ENCODE measurements around the gene PITPNB.

The PITPNB gene

GRCh38 chr22:27919942-27920755 lies 1.1 kb upstream of the PITPNB start:
- peak; percentile 48 for DNase-seq (ENCODE audit: low read depth, low spot score)

GRCh38 chr22:27918341-27919221 lies 475 bp downstream of the PITPNB start:
- DNase-seq (ENCODE audit: low read depth, low spot score), result no peak

GRCh38 chr22:27915986-27916385 lies 3.1 kb downstream of the PITPNB start:
- DNase-seq (ENCODE audit: low read depth, low spot score), result no peak

GRCh38 chr22:27913162-27913741 lies 5.8 kb downstream of the PITPNB start:
- no peak for DNase-seq (ENCODE audit: low read depth, low spot score)

GRCh38 chr22:27912101-27912500 lies 7.0 kb downstream of the PITPNB start:
- DNase-seq (ENCODE audit: low read depth, low spot score), result no peak

- DNase-seq (ENCODE audit: low read depth, low spot score), result no peak
These were observed 7.7 kb downstream of the PITPNB start for GRCh38 chr22:27911330-27911729.

- no peak for DNase-seq (ENCODE audit: low read depth, low spot score)
These were observed 12.8 kb downstream of the PITPNB start for GRCh38 chr22:27906241-27906640.

GRCh38 chr22:27905653-27906052 lies 13.4 kb downstream of the PITPNB start:
- DNase-seq (ENCODE audit: low read depth, low spot score), result no peak

GRCh38 chr22:27903805-27904473 lies 15.1 kb downstream of the PITPNB start:
- DNase-seq (ENCODE audit: low read depth, low spot score), result no peak

- no peak for DNase-seq (ENCODE audit: low read depth, low spot score)
These were observed 18.9 kb downstream of the PITPNB start for GRCh38 chr22:27900153-27900552.

- DNase-seq (ENCODE audit: low read depth, low spot score), result no peak
These were observed 22.8 kb downstream of the PITPNB start for GRCh38 chr22:27896245-27896644.

GRCh38 chr22:27895600-27895999 lies 23.5 kb downstream of the PITPNB start:
- DNase-seq (ENCODE audit: low read depth, low spot score), result no peak

GRCh38 chr22:27892811-27893210 lies 26.2 kb downstream of the PITPNB start:
- no peak for DNase-seq (ENCODE audit: low read depth, low spot score)

GRCh38 chr22:27892064-27892463 lies 27.0 kb downstream of the PITPNB start:
- DNase-seq (ENCODE audit: low read depth, low spot score), result no peak

- no peak for DNase-seq (ENCODE audit: low read depth, low spot score)
These were observed 30.7 kb downstream of the PITPNB start for GRCh38 chr22:27888310-27888709.

GRCh38 chr22:27886843-27887151 lies 32.3 kb downstream of the PITPNB start:
- no peak for DNase-seq (ENCODE audit: low read depth, low spot score)

GRCh38 chr22:27885977-27886842 lies 32.8 kb downstream of the PITPNB start:
- no peak for DNase-seq (ENCODE audit: low read depth, low spot score)

GRCh38 chr22:27883656-27884350 lies 35.3 kb downstream of the PITPNB start:
- DNase-seq (ENCODE audit: low read depth, low spot score), result no peak

- DNase-seq (ENCODE audit: low read depth, low spot score), result no peak
These were observed 36.4 kb downstream of the PITPNB start for GRCh38 chr22:27882507-27883290.

GRCh38 chr22:27881421-27881820 lies 37.6 kb downstream of the PITPNB start:
- DNase-seq (ENCODE audit: low read depth, low spot score), result no peak

Data from iPS DF 19.7 (cell line).